Uterus (tissue), 2 donors: ENCODE measurements around the gene HIVEP3.

Experiments used
- POLR2A ChIP-seq, 2 donors: fragments of 450-650 bp; IDR thresholded peaks; one replicate each; pipeline ENCODE4 v1.6.1; 2016; ENCODE audit warnings: antibody characterized with exemption in 2 of 2, mild to moderate bottlenecking in 1 of 2, moderate library complexity in 1 of 2
- TF ChIP-seq, protein P1 (sequence below), 4 experiments: fragments of 200-600 bp in 2 of 4; fragments of 450-650 bp in 2 of 4; sonication (generic) in 2 of 4; IDR thresholded peaks; one replicate each; pipeline ENCODE4 v1.5.1; 2016 to 2019; ENCODE audit warnings: antibody characterized with exemption in 4 of 4, mild to moderate bottlenecking in 2 of 4, moderate library complexity in 1 of 4

DNA sequence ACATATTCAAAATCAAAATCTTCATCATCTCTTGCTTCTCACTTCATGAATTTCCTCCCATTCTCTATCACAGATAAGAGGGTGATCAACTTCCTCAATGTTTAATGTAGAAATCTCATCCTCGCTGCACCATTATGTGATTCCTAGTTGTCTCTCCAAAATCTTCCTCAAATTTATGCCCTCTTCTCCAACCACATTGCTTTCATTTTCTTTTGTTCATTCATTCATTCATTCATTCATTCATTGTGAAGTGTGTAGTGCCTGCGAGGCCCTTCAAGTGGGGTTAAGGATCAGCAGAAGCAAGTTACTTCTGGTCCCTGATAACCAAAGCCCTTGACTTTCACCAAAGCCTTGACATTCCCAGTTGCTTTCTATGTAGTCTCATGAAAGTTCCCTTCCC lies 33.5 kb upstream of the HIVEP3 start:
- TF ChIP-seq, protein P1, sequence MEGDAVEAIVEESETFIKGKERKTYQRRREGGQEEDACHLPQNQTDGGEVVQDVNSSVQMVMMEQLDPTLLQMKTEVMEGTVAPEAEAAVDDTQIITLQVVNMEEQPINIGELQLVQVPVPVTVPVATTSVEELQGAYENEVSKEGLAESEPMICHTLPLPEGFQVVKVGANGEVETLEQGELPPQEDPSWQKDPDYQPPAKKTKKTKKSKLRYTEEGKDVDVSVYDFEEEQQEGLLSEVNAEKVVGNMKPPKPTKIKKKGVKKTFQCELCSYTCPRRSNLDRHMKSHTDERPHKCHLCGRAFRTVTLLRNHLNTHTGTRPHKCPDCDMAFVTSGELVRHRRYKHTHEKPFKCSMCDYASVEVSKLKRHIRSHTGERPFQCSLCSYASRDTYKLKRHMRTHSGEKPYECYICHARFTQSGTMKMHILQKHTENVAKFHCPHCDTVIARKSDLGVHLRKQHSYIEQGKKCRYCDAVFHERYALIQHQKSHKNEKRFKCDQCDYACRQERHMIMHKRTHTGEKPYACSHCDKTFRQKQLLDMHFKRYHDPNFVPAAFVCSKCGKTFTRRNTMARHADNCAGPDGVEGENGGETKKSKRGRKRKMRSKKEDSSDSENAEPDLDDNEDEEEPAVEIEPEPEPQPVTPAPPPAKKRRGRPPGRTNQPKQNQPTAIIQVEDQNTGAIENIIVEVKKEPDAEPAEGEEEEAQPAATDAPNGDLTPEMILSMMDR (IDR thresholded peaks at IDR 0.05), result no peak
- no peak for TF ChIP-seq POLR2A (IDR thresholded peaks at IDR 0.05)
